Suprapubic skin (tissue), 4 donors: ENCODE results near the gene ARSK.

ENCODE experiments used
- EP300 ChIP-seq: sonication (generic); formaldehyde crosslinking; IDR thresholded peaks from one replicate; pipeline ENCODE4 v1.6.1; 2017; ENCODE audit warnings: antibody characterized with exemption
- POLR2A ChIP-seq, 2 donors: fragments of 450-650 bp; IDR thresholded peaks; one replicate each; pipeline ENCODE4 v1.6.1; 2017; ENCODE audit warnings: antibody characterized with exemption in 2 of 2, mild to moderate bottlenecking in 2 of 2, moderate library complexity in 2 of 2
- POLR2AphosphoS5 ChIP-seq, 3 donors: sonication (generic); formaldehyde crosslinking; IDR thresholded peaks; one replicate each; pipeline ENCODE4 v1.6.1; 2017; ENCODE audit warnings: antibody characterized with exemption in 3 of 3
- TF ChIP-seq, protein P1 (sequence below), 2 donors: fragments of 200-600 bp in 1 of 2; fragments of 450-650 bp in 1 of 2; sonication (generic) in 1 of 2; IDR thresholded peaks; one replicate each; pipeline ENCODE4 v1.5.1; 2016 to 2019; ENCODE audit warnings: antibody characterized with exemption in 2 of 2, mild to moderate bottlenecking in 1 of 2, moderate library complexity in 1 of 2

DNA sequence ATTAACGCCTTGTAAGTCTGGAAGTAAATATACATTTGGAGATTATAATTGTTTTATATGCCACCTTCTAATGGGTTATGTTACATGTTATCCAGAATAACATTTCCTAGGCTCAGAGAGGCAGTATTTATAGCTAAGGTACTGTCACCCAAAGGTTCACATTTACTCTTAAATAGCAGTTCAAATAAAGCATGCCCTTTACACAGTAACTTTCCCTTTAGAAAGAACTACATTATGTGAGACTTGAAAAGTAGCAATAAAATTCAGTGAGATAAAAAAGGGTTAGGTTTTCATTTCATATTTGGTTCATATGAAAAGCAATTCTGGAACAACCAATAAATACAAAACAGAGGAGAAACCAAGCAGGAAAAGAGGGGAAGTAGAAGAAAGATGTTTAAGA, 35.2 kb upstream of the ARSK start:
- TF ChIP-seq, protein P1, sequence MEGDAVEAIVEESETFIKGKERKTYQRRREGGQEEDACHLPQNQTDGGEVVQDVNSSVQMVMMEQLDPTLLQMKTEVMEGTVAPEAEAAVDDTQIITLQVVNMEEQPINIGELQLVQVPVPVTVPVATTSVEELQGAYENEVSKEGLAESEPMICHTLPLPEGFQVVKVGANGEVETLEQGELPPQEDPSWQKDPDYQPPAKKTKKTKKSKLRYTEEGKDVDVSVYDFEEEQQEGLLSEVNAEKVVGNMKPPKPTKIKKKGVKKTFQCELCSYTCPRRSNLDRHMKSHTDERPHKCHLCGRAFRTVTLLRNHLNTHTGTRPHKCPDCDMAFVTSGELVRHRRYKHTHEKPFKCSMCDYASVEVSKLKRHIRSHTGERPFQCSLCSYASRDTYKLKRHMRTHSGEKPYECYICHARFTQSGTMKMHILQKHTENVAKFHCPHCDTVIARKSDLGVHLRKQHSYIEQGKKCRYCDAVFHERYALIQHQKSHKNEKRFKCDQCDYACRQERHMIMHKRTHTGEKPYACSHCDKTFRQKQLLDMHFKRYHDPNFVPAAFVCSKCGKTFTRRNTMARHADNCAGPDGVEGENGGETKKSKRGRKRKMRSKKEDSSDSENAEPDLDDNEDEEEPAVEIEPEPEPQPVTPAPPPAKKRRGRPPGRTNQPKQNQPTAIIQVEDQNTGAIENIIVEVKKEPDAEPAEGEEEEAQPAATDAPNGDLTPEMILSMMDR (IDR thresholded peaks at IDR 0.05) = no peak
- TF ChIP-seq POLR2A (IDR thresholded peaks at IDR 0.05) = no peak
- TF ChIP-seq EP300 = no peak
- no peak for TF ChIP-seq POLR2AphosphoS5 (IDR thresholded peaks at IDR 0.05)
